TTC549 (cell line): ENCODE data around the gene HBE1.
"Not testable (repeated sequence)": the region's sequence is repeated elsewhere in the genome, so short reads cannot be mapped to it uniquely, and the experiment has no call there.

ENCODE experiments used
- FAIRE-seq: peaks from 2 replicates; lab custom pipeline; 2012; peaks lifted over from hg19 to GRCh38; lab: Jason Lieb, UNC

Gene HBE1

DNA sequence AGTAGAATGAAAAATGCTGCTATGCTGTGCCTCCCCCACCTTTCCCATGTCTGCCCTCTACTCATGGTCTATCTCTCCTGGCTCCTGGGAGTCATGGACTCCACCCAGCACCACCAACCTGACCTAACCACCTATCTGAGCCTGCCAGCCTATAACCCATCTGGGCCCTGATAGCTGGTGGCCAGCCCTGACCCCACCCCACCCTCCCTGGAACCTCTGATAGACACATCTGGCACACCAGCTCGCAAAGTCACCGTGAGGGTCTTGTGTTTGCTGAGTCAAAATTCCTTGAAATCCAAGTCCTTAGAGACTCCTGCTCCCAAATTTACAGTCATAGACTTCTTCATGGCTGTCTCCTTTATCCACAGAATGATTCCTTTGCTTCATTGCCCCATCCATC lies 14.9 kb upstream of the HBE1 start:
- no peak for FAIRE-seq

DNA sequence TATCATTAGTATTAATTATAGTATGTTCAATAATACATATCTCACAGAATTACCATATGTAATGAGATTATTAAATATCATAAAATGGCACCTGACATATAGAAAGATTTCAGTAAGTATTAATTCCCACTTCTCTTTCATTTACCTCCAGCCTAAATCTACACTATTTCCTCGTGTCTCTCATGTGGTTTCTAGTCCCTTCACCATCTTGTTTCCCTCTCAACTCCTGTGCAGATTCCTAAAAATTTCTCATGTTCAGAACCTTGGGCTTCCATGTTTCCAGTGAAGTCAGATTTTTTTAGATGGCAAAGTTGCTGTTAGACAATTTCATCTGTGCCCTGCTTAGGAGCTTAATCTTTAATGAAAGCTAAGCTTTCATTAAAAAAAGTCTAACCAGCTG lies 14.1 kb upstream of the HBE1 start:
- no peak for FAIRE-seq

DNA sequence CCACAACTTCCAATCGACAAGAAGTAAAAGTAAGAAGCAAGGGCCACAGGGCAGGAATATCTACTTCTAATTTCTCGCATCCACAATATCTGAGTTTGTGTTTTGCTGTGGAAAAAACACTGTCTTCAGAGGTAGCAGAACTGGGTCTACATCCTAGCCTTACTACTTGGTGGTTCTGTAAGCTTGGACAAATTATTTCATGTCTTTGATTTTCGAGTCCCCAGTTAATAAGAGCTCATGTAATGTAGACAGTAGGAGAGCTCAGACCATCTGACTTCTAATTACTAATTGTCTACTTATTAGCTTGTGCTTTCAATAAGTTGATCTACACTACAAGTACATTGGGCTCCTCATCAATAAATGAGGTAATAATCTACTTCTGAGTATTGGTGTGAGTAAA lies 13.3 kb upstream of the HBE1 start:
- FAIRE-seq: no peak

DNA sequence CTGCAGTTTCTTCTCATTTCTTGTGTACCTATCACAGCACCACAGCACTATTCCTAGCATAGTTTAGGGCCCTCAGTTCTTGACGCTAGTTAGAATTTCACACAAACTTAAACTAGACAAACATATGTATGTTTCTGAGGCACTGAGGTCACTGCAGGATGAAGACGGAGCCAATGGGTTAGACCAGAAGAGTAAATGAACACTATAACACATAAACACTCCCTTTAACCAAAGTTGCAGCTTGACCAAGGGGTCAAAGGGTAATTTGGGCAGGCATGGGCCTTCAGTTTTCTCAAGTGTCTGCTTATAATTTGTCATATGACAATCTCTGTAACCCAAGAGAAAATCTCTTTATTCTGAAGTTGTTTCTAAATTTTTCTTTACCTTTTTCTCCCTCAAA lies 12.9 kb upstream of the HBE1 start:
- FAIRE-seq: no peak

DNA sequence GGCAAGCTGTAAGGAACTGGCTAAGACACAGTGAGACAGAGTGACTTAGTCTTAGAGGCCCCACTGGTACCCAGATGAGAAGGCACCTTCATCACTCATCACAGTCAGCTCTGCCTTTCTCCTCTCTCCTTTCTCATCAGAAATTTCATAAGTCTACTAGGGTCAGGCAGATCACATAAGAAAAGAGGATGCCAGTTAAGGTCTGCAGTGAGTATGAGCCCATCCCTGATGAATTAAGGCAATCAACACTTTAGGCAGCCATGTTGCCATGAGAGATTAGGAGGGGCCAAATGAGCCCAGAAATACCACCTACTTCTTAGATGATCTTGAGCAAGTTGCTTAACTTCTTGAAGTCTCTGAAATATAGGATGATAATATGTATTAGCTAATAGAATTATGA lies 11.9 kb upstream of the HBE1 start:
- no peak for FAIRE-seq

DNA sequence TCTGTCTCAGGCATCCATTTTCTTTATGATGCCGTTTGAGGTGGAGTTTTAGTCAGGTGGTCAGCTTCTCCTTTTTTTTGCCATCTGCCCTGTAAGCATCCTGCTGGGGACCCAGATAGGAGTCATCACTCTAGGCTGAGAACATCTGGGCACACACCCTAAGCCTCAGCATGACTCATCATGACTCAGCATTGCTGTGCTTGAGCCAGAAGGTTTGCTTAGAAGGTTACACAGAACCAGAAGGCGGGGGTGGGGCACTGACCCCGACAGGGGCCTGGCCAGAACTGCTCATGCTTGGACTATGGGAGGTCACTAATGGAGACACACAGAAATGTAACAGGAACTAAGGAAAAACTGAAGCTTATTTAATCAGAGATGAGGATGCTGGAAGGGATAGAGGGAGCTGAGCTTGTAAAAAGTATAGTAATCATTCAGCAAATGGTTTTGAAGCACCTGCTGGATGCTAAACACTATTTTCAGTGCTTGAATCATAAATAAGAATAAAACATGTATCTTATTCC lies 10.9 kb upstream of the HBE1 start:
- FAIRE-seq: no peak

DNA sequence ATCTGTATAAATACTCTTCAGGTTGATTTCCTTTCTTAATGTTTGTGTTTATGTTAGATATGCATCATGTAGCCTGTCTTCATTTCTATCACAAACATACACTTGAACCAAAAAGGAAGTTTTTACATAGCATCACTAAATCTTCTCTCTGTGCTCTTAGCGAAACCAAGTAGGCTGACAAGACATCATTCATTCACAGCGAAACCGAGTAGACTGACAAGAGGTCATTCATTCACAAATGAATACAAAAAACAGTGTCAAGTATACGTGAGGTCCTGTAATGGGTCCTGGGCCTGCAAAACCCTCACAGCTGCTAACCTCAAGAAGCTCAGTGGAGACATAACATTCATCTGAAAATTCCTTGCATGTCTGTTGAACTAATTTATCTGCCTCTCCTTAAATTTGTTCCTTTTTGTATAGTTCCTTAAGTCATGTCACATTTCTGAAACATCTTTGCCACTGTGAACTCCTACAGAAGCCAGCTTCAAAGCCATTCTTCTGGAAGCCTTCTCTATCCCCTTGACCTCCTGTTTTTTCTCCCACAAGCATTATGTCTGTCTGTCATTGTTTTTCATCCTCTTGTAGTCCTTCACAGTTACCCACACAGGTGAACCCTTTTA lies 9.8 kb upstream of the HBE1 start:
- FAIRE-seq: no peak

DNA sequence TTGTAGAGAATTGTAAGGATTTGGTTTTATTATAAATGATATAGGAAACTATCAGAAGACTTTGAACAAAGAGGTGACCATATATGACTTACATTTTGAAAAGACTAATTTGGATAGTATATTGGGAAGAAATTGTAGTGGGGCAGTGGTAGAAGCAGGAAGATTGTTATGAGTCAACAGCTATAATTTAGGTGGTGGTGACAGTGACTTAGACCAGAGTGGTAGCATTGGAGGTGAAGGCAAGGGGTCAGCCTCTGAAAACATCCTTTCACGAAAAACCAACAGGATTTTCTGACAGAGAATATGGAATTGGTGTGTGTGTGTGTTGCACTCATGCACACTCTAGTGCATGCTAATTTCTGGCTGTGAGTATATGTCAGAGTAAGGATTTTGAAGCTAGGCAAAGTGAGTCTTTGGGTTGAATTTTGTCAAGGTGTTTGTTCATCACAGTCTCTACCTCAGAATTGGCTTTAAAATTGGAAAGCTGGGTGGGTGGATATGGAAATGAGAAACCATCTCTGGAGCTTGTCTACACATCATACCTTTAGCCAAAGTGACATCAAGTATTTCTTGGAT lies 8.2 kb upstream of the HBE1 start:
- FAIRE-seq: no peak

DNA sequence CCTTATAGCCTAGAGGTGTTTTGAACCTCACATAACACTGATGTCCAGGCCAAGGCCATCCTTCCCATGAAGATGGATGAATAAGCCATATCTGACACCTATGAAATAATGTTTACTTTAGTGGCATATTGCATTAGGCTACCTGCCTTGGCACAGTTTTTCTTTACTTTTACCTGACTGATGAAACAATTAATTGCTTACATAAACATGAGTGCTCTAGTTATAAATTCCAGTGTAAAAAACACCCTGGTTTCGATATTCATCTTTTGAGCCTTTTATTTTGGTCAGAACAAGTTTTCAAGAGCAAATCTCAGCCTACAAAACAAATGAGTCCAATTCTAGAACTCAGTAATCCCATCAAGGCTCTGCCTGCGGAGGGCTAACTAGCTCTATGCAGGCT lies 7.0 kb upstream of the HBE1 start:
- FAIRE-seq: no peak

DNA sequence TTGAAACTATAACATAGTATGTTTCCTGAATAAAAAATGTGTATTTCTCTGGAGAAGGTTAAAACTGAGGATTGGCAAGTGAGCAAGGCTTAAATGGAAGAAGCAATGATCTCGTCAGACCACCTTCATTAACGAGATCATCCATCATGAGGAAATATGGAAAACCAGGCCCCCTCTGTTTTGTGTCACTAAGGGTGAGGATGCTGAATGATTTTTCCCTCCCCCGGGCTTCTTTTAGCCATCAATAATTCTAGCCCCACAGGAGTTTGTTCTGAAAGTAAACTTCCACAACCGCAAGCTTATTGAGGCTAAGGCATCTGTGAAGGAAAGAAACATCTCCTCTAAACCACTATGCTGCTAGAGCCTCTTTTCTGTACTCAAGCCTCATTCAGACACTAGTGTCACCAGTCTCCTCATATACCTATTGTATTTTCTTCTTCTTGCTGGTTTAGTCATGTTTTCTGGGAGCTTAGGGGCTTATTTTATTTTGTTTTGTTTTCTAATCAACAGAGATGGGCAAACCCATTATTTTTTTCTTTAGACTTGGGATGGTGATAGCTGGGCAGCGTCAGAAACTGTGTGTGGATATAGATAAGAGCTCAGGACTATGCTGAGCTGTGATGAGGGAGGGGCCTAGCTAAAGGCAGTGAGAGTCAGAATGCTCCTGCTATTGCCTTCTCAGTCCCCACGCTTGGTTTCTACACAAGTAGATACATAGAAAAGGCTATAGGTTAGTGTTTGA lies 5.8 kb upstream of the HBE1 start:
- no peak for FAIRE-seq

DNA sequence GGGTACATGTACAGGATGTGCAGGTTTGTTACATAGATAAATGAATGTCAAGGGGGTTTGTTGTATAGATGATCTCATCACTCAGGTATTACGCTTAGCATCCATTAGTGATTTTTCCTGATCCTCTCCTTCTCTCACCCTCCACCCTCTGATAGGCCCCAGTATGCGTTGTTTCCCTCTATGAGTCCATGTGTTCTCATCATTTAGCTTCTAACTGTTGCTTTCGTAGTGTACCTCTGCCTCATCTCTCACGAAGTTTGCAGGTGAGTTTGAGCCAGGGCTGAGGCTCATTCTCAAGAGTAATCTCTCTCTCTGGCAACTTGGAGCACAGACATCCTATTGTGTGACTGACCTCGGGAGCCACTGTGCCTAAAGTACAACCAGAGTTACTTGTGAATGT lies 4.7 kb upstream of the HBE1 start:
- FAIRE-seq: no peak

DNA sequence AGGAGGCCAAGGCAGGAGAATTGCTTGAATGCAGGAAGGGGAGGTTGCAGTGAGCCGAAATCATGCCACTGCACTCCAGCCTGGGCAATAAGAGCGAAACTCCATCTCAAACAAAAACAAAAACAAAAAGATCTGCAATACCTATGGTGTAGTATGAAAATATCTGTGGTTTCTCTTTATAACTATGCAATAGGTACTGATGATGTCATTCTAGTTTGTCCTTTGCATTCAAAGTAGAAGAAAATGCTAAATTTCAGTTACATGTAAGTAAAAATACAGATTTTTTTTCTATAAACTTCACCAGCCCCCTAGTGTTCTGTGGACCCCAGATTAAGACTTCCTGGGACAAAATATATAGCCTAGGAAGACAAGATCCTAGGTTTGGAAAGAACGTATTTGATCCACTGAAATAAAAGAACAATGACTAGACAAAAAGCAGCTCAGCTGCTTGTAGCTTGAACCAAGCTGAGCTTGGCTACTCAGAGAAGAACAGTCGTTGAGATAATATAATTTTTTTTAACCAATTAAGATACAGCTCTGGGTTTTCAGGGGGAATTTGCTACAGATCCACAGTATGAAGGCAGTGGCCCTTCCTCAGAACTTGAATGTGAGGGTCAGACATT lies 2.8 kb upstream of the HBE1 start:
- no peak for FAIRE-seq

DNA sequence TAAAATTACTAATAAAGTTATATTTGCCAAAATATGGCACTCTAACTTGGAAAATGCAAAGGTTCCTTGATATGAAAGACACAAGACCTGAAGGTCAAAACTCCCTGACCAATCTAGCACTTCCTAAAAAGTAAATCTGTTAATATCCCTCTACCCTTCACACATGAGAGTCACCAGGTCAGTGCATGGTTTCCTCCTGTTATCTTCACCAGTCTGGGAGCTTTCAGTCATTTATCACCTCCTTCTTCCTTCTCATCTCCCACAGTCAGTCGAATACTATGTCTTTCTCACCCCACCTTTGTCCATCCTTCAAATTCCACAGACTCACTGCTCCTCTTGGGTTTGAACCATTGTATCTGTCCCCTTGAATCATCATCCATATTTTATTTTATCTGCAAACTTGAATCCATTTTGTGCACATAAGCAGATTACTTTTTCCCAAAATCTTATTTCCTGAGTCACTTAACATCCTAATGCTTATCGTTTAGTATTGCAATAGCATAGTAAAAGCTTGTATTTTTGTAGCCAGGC lies 2.6 kb downstream of the HBE1 start:
- no peak for FAIRE-seq

DNA sequence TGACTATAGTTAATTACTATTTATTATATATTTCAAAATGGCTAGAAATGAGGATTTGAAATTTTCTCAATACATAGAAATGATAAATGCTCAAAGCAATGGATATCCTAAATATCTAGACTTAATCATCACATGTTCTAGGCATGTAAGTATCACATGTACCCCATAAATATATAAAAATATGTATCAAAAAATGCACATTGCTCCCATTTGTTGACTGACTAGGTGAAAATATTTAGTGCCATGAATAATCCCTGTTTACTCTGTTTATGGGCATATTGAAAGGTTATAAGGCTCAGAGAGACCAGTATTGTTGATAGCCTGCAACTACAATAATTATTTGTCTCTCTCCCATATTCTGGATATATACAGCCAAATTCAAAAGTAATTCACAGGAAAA lies 3.1 kb downstream of the HBE1 start:
- no peak for FAIRE-seq

DNA sequence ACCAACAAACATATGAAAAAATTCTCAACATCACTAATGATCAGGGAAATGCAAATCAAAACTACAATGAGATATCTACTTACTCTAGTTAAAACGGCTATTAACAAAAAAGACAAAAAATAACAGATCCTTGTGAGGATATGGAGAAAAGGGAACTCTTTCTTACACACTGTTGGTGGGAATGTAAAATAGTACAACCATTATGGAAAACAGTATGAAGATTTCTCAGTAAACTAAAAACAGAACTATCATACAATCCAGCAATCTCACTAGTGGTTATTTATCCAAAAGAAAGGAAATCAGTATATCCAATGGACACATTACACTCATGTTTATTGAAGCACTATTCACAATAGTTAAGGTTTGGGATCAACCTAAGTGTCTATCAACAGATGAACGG lies 3.9 kb downstream of the HBE1 start:
- no peak for FAIRE-seq

DNA sequence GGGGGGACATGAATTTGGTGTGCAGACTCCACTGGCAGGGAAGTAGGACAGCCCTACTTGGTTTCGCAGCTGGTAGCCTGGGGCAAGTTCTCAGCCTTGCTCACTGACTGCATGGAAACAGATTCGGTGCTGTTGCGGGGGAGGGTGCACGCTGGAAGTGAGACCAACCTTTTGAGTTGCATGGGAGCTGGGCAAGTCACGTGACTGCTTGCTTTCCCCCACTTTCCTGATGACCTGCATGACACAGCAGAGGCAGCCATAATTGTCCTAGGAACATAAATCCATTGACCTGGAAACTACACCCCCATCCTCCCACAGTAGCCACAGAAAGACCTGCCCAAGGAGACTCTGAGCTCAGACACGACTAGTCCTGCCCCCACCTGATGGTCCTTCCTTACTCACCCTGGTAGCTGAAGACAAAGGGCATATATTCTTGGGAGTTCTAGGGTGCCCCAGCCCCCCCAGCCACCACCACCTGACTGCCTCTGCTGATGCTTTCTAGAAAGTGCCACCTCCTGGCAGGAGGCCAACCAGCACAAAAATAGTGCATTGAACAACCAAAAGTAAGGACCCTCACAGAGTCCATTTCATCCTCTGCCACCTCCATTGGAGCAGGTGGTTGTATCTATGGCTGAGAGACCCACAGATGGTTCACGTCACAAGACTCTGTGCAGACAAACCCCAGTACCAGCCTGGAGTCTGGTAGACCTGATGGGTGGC lies 11.0 kb downstream of the HBE1 start:
- no peak for FAIRE-seq

DNA sequence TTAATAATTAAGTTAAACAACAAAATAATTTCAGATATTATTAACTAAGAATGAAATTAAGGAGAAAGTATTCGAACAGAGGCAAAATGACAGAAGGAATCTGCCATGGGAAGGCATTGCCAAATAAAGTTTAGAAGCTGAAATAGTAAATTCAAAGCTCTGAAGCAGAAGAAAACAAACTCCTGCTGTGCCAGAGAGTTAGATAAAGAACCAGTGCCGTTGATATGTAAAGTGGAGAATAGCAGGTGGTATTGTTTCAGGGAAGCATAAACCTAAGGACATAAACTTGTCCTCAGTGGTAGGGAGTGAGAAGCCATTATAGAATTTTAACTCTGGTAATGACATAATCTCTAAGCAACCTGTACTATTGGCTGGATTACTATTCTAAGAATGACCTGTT lies 12.4 kb downstream of the HBE1 start:
- no peak for FAIRE-seq

DNA sequence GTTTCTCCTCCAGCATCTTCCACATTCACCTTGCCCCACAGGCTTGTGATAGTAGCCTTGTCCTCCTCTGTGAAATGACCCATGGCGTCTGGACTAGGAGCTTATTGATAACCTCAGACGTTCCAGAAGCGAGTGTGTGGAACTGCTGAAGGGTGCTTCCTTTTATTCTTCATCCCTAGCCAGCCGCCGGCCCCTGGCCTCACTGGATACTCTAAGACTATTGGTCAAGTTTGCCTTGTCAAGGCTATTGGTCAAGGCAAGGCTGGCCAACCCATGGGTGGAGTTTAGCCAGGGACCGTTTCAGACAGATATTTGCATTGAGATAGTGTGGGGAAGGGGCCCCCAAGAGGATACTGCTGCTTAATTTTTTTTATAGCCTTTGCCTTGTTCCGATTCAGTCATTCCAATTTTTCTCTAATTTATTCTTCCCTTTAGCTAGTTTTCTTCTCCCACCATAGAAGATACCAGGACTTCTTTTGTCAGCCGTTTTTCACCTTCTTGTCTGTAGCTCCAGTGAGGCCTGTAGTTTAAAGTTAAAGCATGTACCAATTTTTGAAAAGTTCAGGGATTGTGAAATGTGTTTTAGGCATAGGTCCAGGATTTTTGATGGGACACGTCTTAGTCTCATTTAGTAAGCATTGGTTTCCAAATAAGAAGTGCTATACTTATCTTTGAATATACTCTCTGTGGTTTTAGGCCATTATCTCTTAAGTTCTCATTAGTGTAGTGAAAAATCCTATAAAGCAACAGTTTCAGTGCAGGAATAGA lies 14.9 kb downstream of the HBE1 start, which contains the start of gene HBG2:
Gene HBG2 (minus strand): TSS at position 136 of the 768 bp plus-strand sequence. CDS start 53 bp downstream, at position 83.
- not testable (repeated sequence) for FAIRE-seq

DNA sequence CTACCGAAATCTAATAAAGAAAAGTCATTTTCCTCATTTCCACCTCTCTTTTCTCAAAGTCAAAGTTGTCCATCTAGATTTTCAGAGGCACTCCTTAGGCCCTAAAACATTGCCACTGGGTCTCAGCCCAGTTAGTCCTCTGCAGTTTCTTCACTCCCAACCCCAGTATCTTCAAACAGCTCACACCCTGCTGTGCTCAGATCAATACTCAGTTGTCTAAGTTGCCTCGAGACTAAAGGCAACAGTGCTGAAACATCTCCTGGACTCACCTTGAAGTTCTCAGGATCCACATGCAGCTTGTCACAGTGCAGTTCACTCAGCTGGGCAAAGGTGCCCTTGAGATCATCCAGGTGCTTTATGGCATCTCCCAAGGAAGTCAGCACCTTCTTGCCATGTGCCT lies 15.7 kb downstream of the HBE1 start:
- FAIRE-seq: not testable (repeated sequence)

DNA sequence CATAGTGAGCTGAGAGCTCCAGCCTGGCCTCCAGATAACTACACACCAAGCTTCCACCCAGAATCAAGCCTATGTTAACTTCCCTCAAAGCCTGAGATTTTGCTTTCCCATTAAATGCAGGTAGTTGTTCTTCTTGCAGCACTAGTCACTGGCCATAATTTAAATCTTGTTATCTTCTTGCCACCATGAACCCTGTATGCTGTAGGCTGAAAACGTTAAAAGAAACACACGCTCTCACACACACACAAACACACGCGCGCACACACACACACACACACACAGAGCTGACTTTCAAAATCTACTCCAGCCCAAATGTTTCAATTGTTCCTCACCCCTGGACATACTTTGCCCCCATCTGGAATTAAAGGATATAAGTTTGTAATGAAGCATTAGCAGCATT lies 16.3 kb downstream of the HBE1 start:
- FAIRE-seq: not testable (repeated sequence)

DNA sequence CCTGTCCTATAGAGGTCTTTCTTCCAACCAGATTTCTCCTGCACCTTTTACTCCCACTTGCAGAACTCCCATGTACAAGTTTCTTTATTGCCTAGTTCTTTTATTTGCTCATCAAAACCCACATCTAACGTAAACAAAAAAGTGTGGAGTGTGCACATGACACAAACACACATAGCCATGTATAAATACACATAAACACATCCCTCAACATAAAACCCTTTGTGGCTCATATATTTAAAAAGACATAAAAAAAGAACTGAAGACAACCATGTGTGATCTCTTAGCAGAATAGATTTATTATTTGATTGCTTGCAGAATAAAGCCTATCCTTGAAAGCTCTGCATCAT lies 16.9 kb downstream of the HBE1 start:
- no peak for FAIRE-seq
